Measurements from ENCODE around the gene HNRNPLL. TPM values are rescaled to one million over a fixed set of nuclear protein-coding genes. Genes with fewer than 3 reads are reported as not detected.

HNRNPLL gene
- polyA plus RNA-seq, 1 of the 3 experiments (the other 2 are of a cell fraction) = 24.4 TPM

DNA sequence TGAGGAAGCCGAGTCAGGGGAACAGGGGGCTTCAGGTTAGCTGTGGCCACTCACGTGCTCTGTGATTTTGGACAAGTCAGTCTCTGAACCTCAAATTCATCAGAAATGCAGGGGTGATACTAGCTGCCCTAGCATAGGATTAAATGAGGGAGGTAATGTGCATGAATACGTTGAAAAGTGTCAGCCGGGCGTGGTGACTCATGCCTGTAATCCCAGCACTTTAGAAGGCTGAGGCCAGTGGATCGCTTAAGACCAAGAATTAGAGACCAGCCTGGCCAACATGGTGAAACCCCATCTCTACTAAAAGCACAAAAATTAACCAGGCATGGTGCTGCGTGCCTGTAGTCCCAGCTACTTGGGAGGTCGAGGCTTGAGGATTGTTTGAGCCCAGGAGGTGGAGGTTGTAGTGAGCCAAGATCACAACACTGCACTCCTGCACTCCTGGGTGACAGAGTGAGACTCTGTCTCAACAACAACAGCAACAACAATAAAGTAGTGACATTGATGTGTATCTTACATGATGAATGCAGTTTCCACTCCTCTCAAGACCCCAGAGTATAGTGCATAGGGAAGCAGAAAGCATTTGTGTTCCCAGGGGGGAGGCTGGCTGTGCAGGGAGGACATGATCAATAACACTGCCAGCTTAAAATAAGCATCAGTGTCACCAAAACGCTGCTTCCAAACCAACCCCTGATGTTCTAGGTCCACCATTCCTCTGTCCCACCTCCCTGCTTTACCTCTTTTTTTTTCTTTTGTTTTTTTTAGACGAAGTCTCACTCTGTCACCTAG is 68.8 kb downstream of the HNRNPLL start:
- H3K9me2 ChIP-seq = no peaks in the 10 kb centered on the region
- H3K9me3 ChIP-seq = no peaks in the 10 kb centered on the region
- no peak overlapping the region for H2AFZ ChIP-seq (ENCODE audit: low read depth)
- CTCF ChIA-PET = interaction anchor here (0.7 to 5.5 kb wide), 14 partner anchors 9 to 218 kb away, joined by 3 to 47 read pairs (median 4); partner anchors contain the start of genes ATL2 and HNRNPLL
- H3K79me2 ChIP-seq (ENCODE audit: insufficient read depth) = no peaks in the 10 kb centered on the region
- H3K27me3 ChIP-seq (ENCODE audit: insufficient read depth) = no peaks in the 10 kb centered on the region
- POLR2A ChIA-PET = interaction anchor here (1.6 kb wide), 1 partner anchor 210 kb away, joined by 4 read pairs; no protein-coding TSS in a partner anchor
- TF ChIP-seq TEAD4 (IDR thresholded peaks at IDR 0.05; ENCODE audit: borderline replicate concordance, insufficient read depth) (no peak), FOSL2 (IDR thresholded peaks at IDR 0.05; ENCODE audit: borderline replicate concordance, low read depth) (0 out of 2 replicates have a peak, but pooled peaks have one; percentile 5)
- no peaks in the 10 kb centered on the region for H3K36me3 ChIP-seq (replicated peaks in 1 of 2; ENCODE audit: control insufficient read depth in 1 of 2, insufficient read depth in 2 of 2, low read length in 1 of 2)
- WGBS (ENCODE audit: low lambda C conversion rate) = 74% methylated on average over 10 of the region's 10 CpGs
- H3K4me2 ChIP-seq = no peak overlapping the region
- no peaks in the 10 kb centered on the region for H4K20me1 ChIP-seq (ENCODE audit: insufficient read depth)
- no peak overlapping the region for H3K27ac ChIP-seq (ENCODE audit: low read depth in 2 of 2, low read length in 1 of 2)
- no peak overlapping the region for H3K4me3 ChIP-seq (ENCODE audit: low read depth in 2 of 2, low read length in 1 of 2)
- peaks cover 8% of the 10 kb centered on the region for H3F3A ChIP-seq (replicated peaks; ENCODE audit: insufficient read depth)
- H3K4me1 ChIP-seq (ENCODE audit: control insufficient read depth in 1 of 2, insufficient read depth in 2 of 2, low read depth in 1 of 2, low read length in 1 of 2) = peaks cover 0 to 3% of the 10 kb centered on the region in 2 experiments; a peak in 1 of 4 replicates
- H3K9ac ChIP-seq = no peak overlapping the region
- DNase-seq = no peak

DNA sequence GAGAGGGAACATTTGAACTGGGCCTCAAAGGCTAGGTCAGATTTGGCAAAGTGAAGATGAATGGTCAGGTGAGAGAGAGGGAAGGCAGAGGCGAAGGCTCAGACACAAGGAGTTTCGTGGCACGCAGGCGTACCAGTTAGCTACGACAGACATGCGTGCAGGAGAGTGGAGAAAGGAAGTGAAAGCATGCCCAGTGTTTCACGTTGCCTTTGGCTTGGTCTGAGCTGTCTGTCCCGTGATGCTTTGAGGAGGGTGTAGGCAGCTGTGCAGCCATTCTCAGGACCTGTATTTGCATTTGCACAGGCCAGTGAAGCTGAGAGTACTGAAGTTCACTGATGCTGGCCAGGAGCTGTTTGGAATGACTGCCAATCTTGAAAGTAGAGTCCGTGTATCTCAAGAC is 69.5 kb downstream of the HNRNPLL start:
- Histone ChIP-seq H4K20me1 (ENCODE audit: insufficient read depth) (no peaks in the 10 kb centered on the region), H3K9me3 (no peaks in the 10 kb centered on the region), H3K4me2 (no peak overlapping the region), H3K27me3 (ENCODE audit: insufficient read depth) (no peaks in the 10 kb centered on the region), H3K4me1 (ENCODE audit: control insufficient read depth in 1 of 2, insufficient read depth in 2 of 2, low read depth in 1 of 2, low read length in 1 of 2) (peaks cover 0 to 5% of the 10 kb centered on the region in 2 experiments; a peak in 2 of 4 replicates), H3K79me2 (ENCODE audit: insufficient read depth) (no peaks in the 10 kb centered on the region), H3K9ac (no peak overlapping the region), H3K9me2 (no peaks in the 10 kb centered on the region), H3F3A (replicated peaks; ENCODE audit: insufficient read depth) (peaks cover 4% of the 10 kb centered on the region), H3K4me3 (ENCODE audit: low read depth in 2 of 2, low read length in 1 of 2) (no peak overlapping the region), H3K27ac (ENCODE audit: low read depth in 2 of 2, low read length in 1 of 2) (no peak overlapping the region), H3K36me3 (replicated peaks in 1 of 2; ENCODE audit: control insufficient read depth in 1 of 2, insufficient read depth in 2 of 2, low read length in 1 of 2) (no peaks in the 10 kb centered on the region), H2AFZ (ENCODE audit: low read depth) (no peak overlapping the region)
- TF ChIP-seq TEAD4 (IDR thresholded peaks at IDR 0.05; ENCODE audit: borderline replicate concordance, insufficient read depth) (no peak), FOXM1 (IDR thresholded peaks at IDR 0.05; ENCODE audit: low read depth) (no peak), FOXJ3 (CRISPR knock-in tag; IDR thresholded peaks at IDR 0.05) (no peak), NRF1 (IDR thresholded peaks at IDR 0.05; ENCODE audit: low read depth, low read length) (no peak), YY1 (IDR thresholded peaks at IDR 0.05; ENCODE audit: low read depth) (no peak), RCOR1 (IDR thresholded peaks at IDR 0.05; ENCODE audit: low read length) (no peak), SIN3A (IDR thresholded peaks at IDR 0.05; ENCODE audit: borderline replicate concordance, low read depth, low read length) (no peak), RAD21 (IDR thresholded peaks at IDR 0.05; ENCODE audit: low read length) (no peak), FOSL2 (IDR thresholded peaks at IDR 0.05; ENCODE audit: borderline replicate concordance, low read depth) (no peak), CHD2 (IDR thresholded peaks at IDR 0.05; ENCODE audit: low read length, partially characterized antibody) (no peak), EZH2phosphoT487 (IDR thresholded peaks at IDR 0.05; ENCODE audit: borderline replicate concordance, low read depth) (no peak), MEF2A (IDR thresholded peaks at IDR 0.05; ENCODE audit: borderline replicate concordance, low read depth) (no peak), NFIC (IDR thresholded peaks at IDR 0.05; ENCODE audit: borderline replicate concordance) (no peak), TAF1 (IDR thresholded peaks at IDR 0.05; ENCODE audit: borderline replicate concordance, low read depth, low read length) (no peak), POLR2AphosphoS5 (IDR thresholded peaks at IDR 0.05; ENCODE audit: low read depth, low read length) (no peak), GABPA (IDR thresholded peaks at IDR 0.05; ENCODE audit: low read depth) (no peak)
- TF ChIP-seq, protein P1, sequence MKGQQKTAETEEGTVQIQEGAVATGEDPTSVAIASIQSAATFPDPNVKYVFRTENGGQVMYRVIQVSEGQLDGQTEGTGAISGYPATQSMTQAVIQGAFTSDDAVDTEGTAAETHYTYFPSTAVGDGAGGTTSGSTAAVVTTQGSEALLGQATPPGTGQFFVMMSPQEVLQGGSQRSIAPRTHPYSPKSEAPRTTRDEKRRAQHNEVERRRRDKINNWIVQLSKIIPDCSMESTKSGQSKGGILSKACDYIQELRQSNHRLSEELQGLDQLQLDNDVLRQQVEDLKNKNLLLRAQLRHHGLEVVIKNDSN (IDR thresholded peaks at IDR 0.05; ENCODE audit: borderline replicate concordance, low read depth) = no peak
- TF ChIP-seq, protein P2, sequence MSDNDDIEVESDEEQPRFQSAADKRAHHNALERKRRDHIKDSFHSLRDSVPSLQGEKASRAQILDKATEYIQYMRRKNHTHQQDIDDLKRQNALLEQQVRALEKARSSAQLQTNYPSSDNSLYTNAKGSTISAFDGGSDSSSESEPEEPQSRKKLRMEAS (IDR thresholded peaks at IDR 0.05; ENCODE audit: low read depth) = no peak
- TF ChIP-seq, protein P3, sequence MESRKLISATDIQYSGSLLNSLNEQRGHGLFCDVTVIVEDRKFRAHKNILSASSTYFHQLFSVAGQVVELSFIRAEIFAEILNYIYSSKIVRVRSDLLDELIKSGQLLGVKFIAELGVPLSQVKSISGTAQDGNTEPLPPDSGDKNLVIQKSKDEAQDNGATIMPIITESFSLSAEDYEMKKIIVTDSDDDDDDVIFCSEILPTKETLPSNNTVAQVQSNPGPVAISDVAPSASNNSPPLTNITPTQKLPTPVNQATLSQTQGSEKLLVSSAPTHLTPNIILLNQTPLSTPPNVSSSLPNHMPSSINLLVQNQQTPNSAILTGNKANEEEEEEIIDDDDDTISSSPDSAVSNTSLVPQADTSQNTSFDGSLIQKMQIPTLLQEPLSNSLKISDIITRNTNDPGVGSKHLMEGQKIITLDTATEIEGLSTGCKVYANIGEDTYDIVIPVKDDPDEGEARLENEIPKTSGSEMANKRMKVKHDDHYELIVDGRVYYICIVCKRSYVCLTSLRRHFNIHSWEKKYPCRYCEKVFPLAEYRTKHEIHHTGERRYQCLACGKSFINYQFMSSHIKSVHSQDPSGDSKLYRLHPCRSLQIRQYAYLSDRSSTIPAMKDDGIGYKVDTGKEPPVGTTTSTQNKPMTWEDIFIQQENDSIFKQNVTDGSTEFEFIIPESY (IDR thresholded peaks at IDR 0.05; ENCODE audit: borderline replicate concordance, low read depth) = no peak
- TF ChIP-seq, protein P4, sequence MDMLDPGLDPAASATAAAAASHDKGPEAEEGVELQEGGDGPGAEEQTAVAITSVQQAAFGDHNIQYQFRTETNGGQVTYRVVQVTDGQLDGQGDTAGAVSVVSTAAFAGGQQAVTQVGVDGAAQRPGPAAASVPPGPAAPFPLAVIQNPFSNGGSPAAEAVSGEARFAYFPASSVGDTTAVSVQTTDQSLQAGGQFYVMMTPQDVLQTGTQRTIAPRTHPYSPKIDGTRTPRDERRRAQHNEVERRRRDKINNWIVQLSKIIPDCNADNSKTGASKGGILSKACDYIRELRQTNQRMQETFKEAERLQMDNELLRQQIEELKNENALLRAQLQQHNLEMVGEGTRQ (IDR thresholded peaks at IDR 0.05; ENCODE audit: borderline replicate concordance, low read depth, low read length) = no peak
- WGBS (ENCODE audit: low lambda C conversion rate) = 88% methylated on average over 9 of the region's 9 CpGs
- POLR2A ChIA-PET = interaction anchor here (1.6 kb wide), 1 partner anchor 211 kb away, joined by 4 read pairs; no protein-coding TSS in a partner anchor
- CTCF ChIA-PET = interaction anchor here (0.8 to 5.5 kb wide), 10 partner anchors 10 to 217 kb away, joined by 3 to 40 read pairs (median 4); partner anchors contain the start of gene ATL2
- no peak for DNase-seq

Data from SK-N-SH (cell line).